Measurements from ENCODE around the gene CCDC88C. TPM values are rescaled to one million over a fixed set of nuclear protein-coding genes. Genes with fewer than 3 reads are reported as not detected.

The CCDC88C gene
- total and polyA plus RNA-seq, 4 donors: 16.5 to 66.0 (median 32.1) TPM

DNA sequence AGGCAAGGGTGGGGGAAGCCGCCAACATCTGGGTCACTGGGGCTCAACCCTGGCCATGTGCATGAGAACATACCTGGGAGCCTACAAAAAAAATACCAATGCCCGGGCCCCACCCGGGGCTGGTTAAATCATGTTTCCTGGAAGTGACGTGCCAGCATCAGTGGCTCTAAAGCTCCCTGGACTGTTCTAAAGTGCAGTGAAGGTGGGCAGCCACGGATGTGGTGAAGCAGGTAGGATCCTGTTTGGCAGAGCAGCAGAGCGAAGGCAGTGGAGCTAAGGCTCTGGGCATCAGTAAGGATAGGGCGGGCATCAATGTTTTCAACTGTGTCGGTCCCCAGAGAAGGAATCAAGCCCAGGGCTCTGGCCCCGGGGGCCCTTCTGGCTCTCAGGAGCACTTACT, 172.6 kb downstream of the CCDC88C start:
- no peak for TF ChIP-seq CTCF (IDR thresholded peaks at IDR 0.05; ENCODE audit: control extremely low read depth, extremely low read depth)
- Histone ChIP-seq H3K4me1 (ENCODE audit: control insufficient read depth in 5 of 5, insufficient read depth in 5 of 5, low read length in 5 of 5) (peaks cover 0 to 24% (median 2%) of the 10 kb centered on the region in 5 donors), H3K27me3 (ENCODE audit: control insufficient read depth in 3 of 3, insufficient read depth in 3 of 3, low read length in 2 of 3) (no peaks in the 10 kb centered on the region), H3K9me3 (ENCODE audit: control insufficient read depth in 4 of 4, insufficient read depth in 3 of 4, low read length in 3 of 4) (peaks cover 0 to 3% (median 1%) of the 10 kb centered on the region in 4 donors), H3K9ac (ENCODE audit: insufficient read depth in 1 of 2, low read length in 2 of 2) (no peak overlapping the region), H3K4me3 (no peak overlapping the region), H3K27ac (ENCODE audit: low read depth in 1 of 2, low read length in 1 of 2) (peak overlapping the region in 1 of 2 donors; percentile 65), H3K36me3 (ENCODE audit: control insufficient read depth in 4 of 4, insufficient read depth in 4 of 4, low read length in 4 of 4) (no peaks in the 10 kb centered on the region)
- WGBS, 2 donors: 77 to 80% methylated on average over 9 of the region's 9 CpGs
- ATAC-seq (ENCODE audit: insufficient read depth, low FRiP score) (no peak), DNase-seq (no peak)

DNA sequence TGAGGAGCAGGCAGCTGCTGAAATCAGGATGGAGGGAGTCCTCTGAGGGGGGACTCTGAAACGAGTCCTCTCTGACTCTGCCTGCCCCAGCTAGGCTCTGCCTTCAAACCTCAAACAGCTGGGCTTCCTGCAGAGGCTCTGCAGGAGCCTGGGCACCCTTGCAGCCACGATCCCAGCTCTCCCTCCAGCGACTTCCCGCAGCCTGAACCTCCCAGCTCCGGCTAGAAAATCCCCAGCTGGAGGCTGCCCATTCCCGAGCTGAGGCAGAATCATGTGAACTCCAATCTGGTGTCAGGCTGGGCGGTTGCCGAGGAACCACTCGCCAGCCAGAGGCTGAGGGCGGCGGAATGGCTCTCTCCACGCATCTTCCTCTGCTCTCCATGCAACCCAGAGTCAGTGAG, 173.1 kb downstream of the CCDC88C start, which contains the start of gene GPR68:
Gene GPR68, minus strand, starts transcription at position 204 of the 401 bp plus-strand sequence. CDS start 9,654 bp downstream, outside the sequence.
- no peak for ATAC-seq (ENCODE audit: insufficient read depth, low FRiP score)
- no peak for TF ChIP-seq CTCF (IDR thresholded peaks at IDR 0.05; ENCODE audit: control extremely low read depth, extremely low read depth)
- peak; percentile 75 to 83 (median 79) for DNase-seq
- Histone ChIP-seq H3K4me3 (no peak within 1 kb of the TSS), H3K36me3 (ENCODE audit: control insufficient read depth in 4 of 4, insufficient read depth in 4 of 4, low read length in 4 of 4) (no peaks in the 10 kb centered on the region), H3K9ac (ENCODE audit: insufficient read depth in 1 of 2, low read length in 2 of 2) (no peak within 1 kb of the TSS), H3K9me3 (ENCODE audit: control insufficient read depth in 4 of 4, insufficient read depth in 3 of 4, low read length in 3 of 4) (peaks cover 0 to 3% (median 1%) of the 10 kb centered on the region in 4 donors), H3K27ac (ENCODE audit: low read depth in 1 of 2, low read length in 1 of 2) (peak within 1 kb of the TSS in 1 of 2 donors; percentile 65), H3K4me1 (ENCODE audit: control insufficient read depth in 5 of 5, insufficient read depth in 5 of 5, low read length in 5 of 5) (peaks cover 0 to 22% (median 0%) of the 10 kb centered on the region in 5 donors), H3K27me3 (ENCODE audit: control insufficient read depth in 3 of 3, insufficient read depth in 3 of 3, low read length in 2 of 3) (no peaks in the 10 kb centered on the region)
- WGBS, 2 donors: 36 to 39% methylated on average over 12 of the region's 12 CpGs

GRCh38 chr14:91243074-91243471, 174.5 kb downstream of the CCDC88C start:
- Histone ChIP-seq H3K27ac (ENCODE audit: low read depth in 1 of 2, low read length in 1 of 2) (peak overlapping the region in 1 of 2 donors; percentile 86), H3K4me3 (no peak overlapping the region), H3K4me1 (ENCODE audit: control insufficient read depth in 5 of 5, insufficient read depth in 5 of 5, low read length in 5 of 5) (peaks cover 0 to 18% (median 0%) of the 10 kb centered on the region in 5 donors), H3K9me3 (ENCODE audit: control insufficient read depth in 4 of 4, insufficient read depth in 3 of 4, low read length in 3 of 4) (peaks cover 0 to 3% (median 1%) of the 10 kb centered on the region in 4 donors), H3K9ac (ENCODE audit: insufficient read depth in 1 of 2, low read length in 2 of 2) (no peak overlapping the region), H3K27me3 (ENCODE audit: control insufficient read depth in 3 of 3, insufficient read depth in 3 of 3, low read length in 2 of 3) (no peaks in the 10 kb centered on the region), H3K36me3 (ENCODE audit: control insufficient read depth in 4 of 4, insufficient read depth in 4 of 4, low read length in 4 of 4) (no peaks in the 10 kb centered on the region)
- no peak for ATAC-seq (ENCODE audit: insufficient read depth, low FRiP score)
- TF ChIP-seq CTCF (IDR thresholded peaks at IDR 0.05; ENCODE audit: control extremely low read depth, extremely low read depth): no peak
- no peak for DNase-seq
- 80 to 86% methylated on average over 6 of the region's 6 CpGs for WGBS, 2 donors

GRCh38 chr14:91242635-91243034, 175.0 kb downstream of the CCDC88C start:
- 82% methylated on average over 4 of the region's 4 CpGs for WGBS, 2 donors
- peak overlapping the region in 1 of 2 donors; percentile 86 for H3K27ac ChIP-seq (ENCODE audit: low read depth in 1 of 2, low read length in 1 of 2)
- no peak for TF ChIP-seq CTCF (IDR thresholded peaks at IDR 0.05; ENCODE audit: control extremely low read depth, extremely low read depth)
- H3K9me3 ChIP-seq (ENCODE audit: control insufficient read depth in 4 of 4, insufficient read depth in 3 of 4, low read length in 3 of 4): peaks cover 0 to 3% (median 1%) of the 10 kb centered on the region in 4 donors
- peaks cover 0 to 18% (median 0%) of the 10 kb centered on the region in 5 donors for H3K4me1 ChIP-seq (ENCODE audit: control insufficient read depth in 5 of 5, insufficient read depth in 5 of 5, low read length in 5 of 5)
- no peak overlapping the region for H3K9ac ChIP-seq (ENCODE audit: insufficient read depth in 1 of 2, low read length in 2 of 2)
- no peaks in the 10 kb centered on the region for H3K27me3 ChIP-seq (ENCODE audit: control insufficient read depth in 3 of 3, insufficient read depth in 3 of 3, low read length in 2 of 3)
- ATAC-seq (ENCODE audit: insufficient read depth, low FRiP score) (no peak), DNase-seq (no peak)
- no peak overlapping the region for H3K4me3 ChIP-seq
- no peaks in the 10 kb centered on the region for H3K36me3 ChIP-seq (ENCODE audit: control insufficient read depth in 4 of 4, insufficient read depth in 4 of 4, low read length in 4 of 4)

Measured in lung (tissue), 12 donors.